ENCODE measurements around the gene SMIM9.

Gene SMIM9

GRCh38 chrX:154791939-154792338, 42.5 kb downstream of the SMIM9 start:
- no peak overlapping the region for H3K4me3 ChIP-seq (ENCODE audit: low read length in 2 of 2)
- no peak overlapping the region for H4K8ac ChIP-seq (ENCODE audit: low read depth, low read length)
- H2BK12ac ChIP-seq (ENCODE audit: low read length), result no peak overlapping the region
- no peaks in the 10 kb centered on the region for H3K79me1 ChIP-seq (ENCODE audit: low read depth, low read length)
- H3K36me3 ChIP-seq (replicated peaks in 1 of 2; ENCODE audit: control insufficient read depth in 2 of 2, insufficient read depth in 2 of 2, low read length in 2 of 2), result no peaks in the 10 kb centered on the region
- no peak for DNase-seq (ENCODE audit: low spot score)
- H2BK5ac ChIP-seq (ENCODE audit: low read length), result no peak overlapping the region
- H3K4me2 ChIP-seq (ENCODE audit: insufficient read depth, low read length, poor library complexity, severe bottlenecking), result no peak overlapping the region
- no peak overlapping the region for H3K9ac ChIP-seq (ENCODE audit: low read depth, low read length, poor library complexity)
- no peak overlapping the region for H2AK5ac ChIP-seq (ENCODE audit: low read depth, low read length)
- no peak overlapping the region for H3K4ac ChIP-seq (ENCODE audit: low read length)
- no peak overlapping the region for H2BK15ac ChIP-seq (ENCODE audit: low read length)
- WGBS, 2 donors (ENCODE audit: extremely low coverage in 2 of 2, insufficient read length in 2 of 2, insufficient replicate concordance in 1 of 2), result no CpG with 5 or more reads among the region's 8 CpGs
- no peak overlapping the region for H2AFZ ChIP-seq (ENCODE audit: low read length)
- H3K27ac ChIP-seq (replicated peaks; ENCODE audit: low read length), result no peak overlapping the region
- H3K9me3 ChIP-seq (replicated peaks in 1 of 2; ENCODE audit: control insufficient read depth in 2 of 2, insufficient read depth in 1 of 2, low read depth in 1 of 2, low read length in 2 of 2), result no peaks in the 10 kb centered on the region
- no peak overlapping the region for H3K14ac ChIP-seq (ENCODE audit: low read length)
- H4K91ac ChIP-seq (ENCODE audit: low read depth, low read length, poor library complexity), result no peak overlapping the region
- H3K18ac ChIP-seq (ENCODE audit: low read length), result no peak overlapping the region
- H3K23ac ChIP-seq (ENCODE audit: low read depth, low read length, poor library complexity), result no peak overlapping the region
- H3K27me3 ChIP-seq (ENCODE audit: control insufficient read depth in 3 of 3, insufficient read depth in 3 of 3, low read depth in 1 of 3, low read length in 3 of 3), result peaks cover 0 to 87% (median 1%) of the 10 kb centered on the region in 3 experiments
- H3K4me1 ChIP-seq (ENCODE audit: control insufficient read depth in 2 of 2, insufficient read depth in 1 of 2, low read depth in 1 of 2, low read length in 2 of 2), result no peaks in the 10 kb centered on the region
- H2BK120ac ChIP-seq (ENCODE audit: low read depth, low read length), result no peak overlapping the region

DNA sequence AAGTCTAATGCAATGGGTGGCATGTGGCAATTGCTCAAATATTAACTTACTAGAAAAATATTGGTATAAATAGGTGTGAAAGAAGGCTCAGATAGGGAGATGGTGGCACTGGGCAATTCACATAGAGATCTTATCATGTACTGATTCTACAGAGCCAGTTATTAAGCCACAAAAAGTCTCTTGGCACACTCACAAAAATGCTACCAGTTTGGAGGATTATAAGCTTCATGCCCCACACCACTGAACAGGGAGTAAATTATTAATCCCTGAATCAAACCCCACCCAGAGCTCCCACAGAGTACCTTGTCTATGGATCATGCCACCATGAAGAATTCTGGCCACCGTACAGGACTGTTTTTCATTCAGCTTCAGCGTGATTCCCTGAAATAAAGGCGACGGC, 43.0 kb downstream of the SMIM9 start:
- H2BK12ac ChIP-seq (ENCODE audit: low read length), result no peak overlapping the region
- no peak overlapping the region for H4K8ac ChIP-seq (ENCODE audit: low read depth, low read length)
- H3K27ac ChIP-seq (replicated peaks; ENCODE audit: low read length), result no peak overlapping the region
- H4K91ac ChIP-seq (ENCODE audit: low read depth, low read length, poor library complexity), result no peak overlapping the region
- no peaks in the 10 kb centered on the region for H3K36me3 ChIP-seq (replicated peaks in 1 of 2; ENCODE audit: control insufficient read depth in 2 of 2, insufficient read depth in 2 of 2, low read length in 2 of 2)
- no peak overlapping the region for H2BK5ac ChIP-seq (ENCODE audit: low read length)
- H3K4me1 ChIP-seq (ENCODE audit: control insufficient read depth in 2 of 2, insufficient read depth in 1 of 2, low read depth in 1 of 2, low read length in 2 of 2), result no peaks in the 10 kb centered on the region
- H3K14ac ChIP-seq (ENCODE audit: low read length), result no peak overlapping the region
- H3K9ac ChIP-seq (ENCODE audit: low read depth, low read length, poor library complexity), result no peak overlapping the region
- no peak for DNase-seq (ENCODE audit: low spot score)
- no peak overlapping the region for H2AK5ac ChIP-seq (ENCODE audit: low read depth, low read length)
- H3K79me1 ChIP-seq (ENCODE audit: low read depth, low read length), result no peaks in the 10 kb centered on the region
- no peak overlapping the region for H3K18ac ChIP-seq (ENCODE audit: low read length)
- no peak overlapping the region for H2BK15ac ChIP-seq (ENCODE audit: low read length)
- WGBS, 2 donors (ENCODE audit: extremely low coverage in 2 of 2, insufficient read length in 2 of 2, insufficient replicate concordance in 1 of 2), result no CpG with 5 or more reads among the region's 4 CpGs
- peaks cover 0 to 82% (median 1%) of the 10 kb centered on the region in 3 experiments for H3K27me3 ChIP-seq (ENCODE audit: control insufficient read depth in 3 of 3, insufficient read depth in 3 of 3, low read depth in 1 of 3, low read length in 3 of 3)
- no peak overlapping the region for H2AFZ ChIP-seq (ENCODE audit: low read length)
- H3K4ac ChIP-seq (ENCODE audit: low read length), result no peak overlapping the region
- H3K4me3 ChIP-seq (ENCODE audit: low read length in 2 of 2), result no peak overlapping the region
- H3K9me3 ChIP-seq (replicated peaks in 1 of 2; ENCODE audit: control insufficient read depth in 2 of 2, insufficient read depth in 1 of 2, low read depth in 1 of 2, low read length in 2 of 2), result no peaks in the 10 kb centered on the region
- no peak overlapping the region for H3K23ac ChIP-seq (ENCODE audit: low read depth, low read length, poor library complexity)
- H3K4me2 ChIP-seq (ENCODE audit: insufficient read depth, low read length, poor library complexity, severe bottlenecking), result no peak overlapping the region
- H2BK120ac ChIP-seq (ENCODE audit: low read depth, low read length), result no peak overlapping the region

- Histone ChIP-seq H3K14ac (ENCODE audit: low read length) (no peak overlapping the region), H3K27ac (replicated peaks; ENCODE audit: low read length) (no peak overlapping the region), H3K23ac (ENCODE audit: low read depth, low read length, poor library complexity) (no peak overlapping the region), H2BK5ac (ENCODE audit: low read length) (no peak overlapping the region), H3K4ac (ENCODE audit: low read length) (no peak overlapping the region), H2BK120ac (ENCODE audit: low read depth, low read length) (no peak overlapping the region), H3K4me3 (ENCODE audit: low read length in 2 of 2) (no peak overlapping the region), H2BK12ac (ENCODE audit: low read length) (no peak overlapping the region), H3K9ac (ENCODE audit: low read depth, low read length, poor library complexity) (no peak overlapping the region), H3K79me1 (ENCODE audit: low read depth, low read length) (no peaks in the 10 kb centered on the region), H2AFZ (ENCODE audit: low read length) (no peak overlapping the region), H3K18ac (ENCODE audit: low read length) (no peak overlapping the region), H4K8ac (ENCODE audit: low read depth, low read length) (no peak overlapping the region), H3K27me3 (ENCODE audit: control insufficient read depth in 3 of 3, insufficient read depth in 3 of 3, low read depth in 1 of 3, low read length in 3 of 3) (peaks cover 0 to 68% (median 0%) of the 10 kb centered on the region in 3 experiments), H3K4me1 (ENCODE audit: control insufficient read depth in 2 of 2, insufficient read depth in 1 of 2, low read depth in 1 of 2, low read length in 2 of 2) (no peaks in the 10 kb centered on the region), H2BK15ac (ENCODE audit: low read length) (no peak overlapping the region), H2AK5ac (ENCODE audit: low read depth, low read length) (no peak overlapping the region), H3K4me2 (ENCODE audit: insufficient read depth, low read length, poor library complexity, severe bottlenecking) (no peak overlapping the region), H3K9me3 (replicated peaks in 1 of 2; ENCODE audit: control insufficient read depth in 2 of 2, insufficient read depth in 1 of 2, low read depth in 1 of 2, low read length in 2 of 2) (no peaks in the 10 kb centered on the region), H4K91ac (ENCODE audit: low read depth, low read length, poor library complexity) (no peak overlapping the region), H3K36me3 (replicated peaks in 1 of 2; ENCODE audit: control insufficient read depth in 2 of 2, insufficient read depth in 2 of 2, low read length in 2 of 2) (no peaks in the 10 kb centered on the region)
- WGBS, 2 donors (ENCODE audit: extremely low coverage in 2 of 2, insufficient read length in 2 of 2, insufficient replicate concordance in 1 of 2), result no CpG with 5 or more reads among the region's 6 CpGs
- DNase-seq (ENCODE audit: low spot score), result no peak
These were observed 48.7 kb downstream of the SMIM9 start for GRCh38 chrX:154785716-154786115.

GRCh38 chrX:154784149-154784995, 50.1 kb downstream of the SMIM9 start:
- no peak overlapping the region for H3K23ac ChIP-seq (ENCODE audit: low read depth, low read length, poor library complexity)
- H3K4ac ChIP-seq (ENCODE audit: low read length), result no peak overlapping the region
- H3K14ac ChIP-seq (ENCODE audit: low read length), result no peak overlapping the region
- H3K4me1 ChIP-seq (ENCODE audit: control insufficient read depth in 2 of 2, insufficient read depth in 1 of 2, low read depth in 1 of 2, low read length in 2 of 2), result no peaks in the 10 kb centered on the region
- H3K4me2 ChIP-seq (ENCODE audit: insufficient read depth, low read length, poor library complexity, severe bottlenecking), result no peak overlapping the region
- no peaks in the 10 kb centered on the region for H3K79me1 ChIP-seq (ENCODE audit: low read depth, low read length)
- no peak overlapping the region for H2BK120ac ChIP-seq (ENCODE audit: low read depth, low read length)
- H2BK15ac ChIP-seq (ENCODE audit: low read length), result no peak overlapping the region
- peaks cover 0 to 59% (median 0%) of the 10 kb centered on the region in 3 experiments for H3K27me3 ChIP-seq (ENCODE audit: control insufficient read depth in 3 of 3, insufficient read depth in 3 of 3, low read depth in 1 of 3, low read length in 3 of 3)
- no peak for DNase-seq (ENCODE audit: low spot score)
- no peak overlapping the region for H3K9ac ChIP-seq (ENCODE audit: low read depth, low read length, poor library complexity)
- H2AK5ac ChIP-seq (ENCODE audit: low read depth, low read length), result no peak overlapping the region
- H3K18ac ChIP-seq (ENCODE audit: low read length), result no peak overlapping the region
- H2BK12ac ChIP-seq (ENCODE audit: low read length), result no peak overlapping the region
- H4K91ac ChIP-seq (ENCODE audit: low read depth, low read length, poor library complexity), result no peak overlapping the region
- no peak overlapping the region for H2BK5ac ChIP-seq (ENCODE audit: low read length)
- H2AFZ ChIP-seq (ENCODE audit: low read length), result no peak overlapping the region
- H3K27ac ChIP-seq (replicated peaks; ENCODE audit: low read length), result no peak overlapping the region
- H4K8ac ChIP-seq (ENCODE audit: low read depth, low read length), result no peak overlapping the region
- no CpG with 5 or more reads among the region's 13 CpGs for WGBS, 2 donors (ENCODE audit: extremely low coverage in 2 of 2, insufficient read length in 2 of 2, insufficient replicate concordance in 1 of 2)
- no peaks in the 10 kb centered on the region for H3K36me3 ChIP-seq (replicated peaks in 1 of 2; ENCODE audit: control insufficient read depth in 2 of 2, insufficient read depth in 2 of 2, low read length in 2 of 2)
- H3K4me3 ChIP-seq (ENCODE audit: low read length in 2 of 2), result no peak overlapping the region
- no peaks in the 10 kb centered on the region for H3K9me3 ChIP-seq (replicated peaks in 1 of 2; ENCODE audit: control insufficient read depth in 2 of 2, insufficient read depth in 1 of 2, low read depth in 1 of 2, low read length in 2 of 2)

Data from neuronal stem cell (in vitro differentiated cells).